HL-60/S4 treated with phorbol 12-myristate 13-acetate at 8.2 ng/mL for 4 days and 3 days (cell line): ENCODE results near the gene PFDN2.
"Not testable (repeated sequence)": the region's sequence is repeated elsewhere in the genome, so short reads cannot be mapped to it uniquely, and the experiment has no call there.

ENCODE experiments used
- in situ Hi-C: fragments of 300-500 bp; cut with MboI; formaldehyde crosslinking; loops from 2 replicates; pipeline ENCODE4 v1.15.0; 2022; ENCODE audit warnings: low sequenced_read_pairs

Gene PFDN2

DNA sequence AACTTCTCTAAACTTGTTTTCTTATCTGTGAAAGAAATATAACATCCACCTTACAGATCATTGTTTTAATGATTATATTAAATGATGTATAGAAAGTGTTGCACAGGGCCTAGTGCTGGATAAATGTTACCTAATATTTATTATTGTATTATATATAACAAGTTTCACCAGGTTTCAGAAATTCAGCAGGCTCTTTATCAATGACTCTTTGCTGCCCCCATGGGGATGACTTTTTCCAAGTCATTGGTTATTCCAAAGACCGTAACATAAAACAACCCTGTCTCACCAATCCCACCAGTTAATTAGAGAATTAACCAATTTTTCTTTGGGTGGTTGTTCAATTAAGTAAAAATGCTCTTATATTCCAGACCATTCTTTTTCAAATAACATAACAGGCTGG lies 21.9 kb upstream of the PFDN2 start:
- in situ Hi-C loops = no loop called here

DNA sequence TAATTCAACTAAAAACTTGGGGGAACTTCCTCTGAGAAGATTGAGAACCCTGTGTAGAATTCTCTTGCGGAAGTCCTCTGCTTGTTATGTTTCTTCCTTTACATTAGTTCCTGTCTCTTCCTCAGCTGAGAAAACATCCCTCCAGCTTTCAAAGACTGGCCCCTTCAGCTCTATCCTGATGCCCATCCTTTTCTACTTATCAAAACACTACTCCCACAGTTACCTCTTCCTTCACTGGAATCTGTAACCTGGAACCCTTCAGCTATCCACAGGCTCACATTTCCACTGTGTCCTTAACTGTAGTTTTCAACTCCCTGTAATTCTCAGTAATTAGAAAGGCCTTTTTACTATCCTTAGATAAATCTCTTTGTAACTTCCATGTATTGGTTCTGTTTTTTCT lies 20.6 kb upstream of the PFDN2 start:
- in situ Hi-C loops = no loop called here

DNA sequence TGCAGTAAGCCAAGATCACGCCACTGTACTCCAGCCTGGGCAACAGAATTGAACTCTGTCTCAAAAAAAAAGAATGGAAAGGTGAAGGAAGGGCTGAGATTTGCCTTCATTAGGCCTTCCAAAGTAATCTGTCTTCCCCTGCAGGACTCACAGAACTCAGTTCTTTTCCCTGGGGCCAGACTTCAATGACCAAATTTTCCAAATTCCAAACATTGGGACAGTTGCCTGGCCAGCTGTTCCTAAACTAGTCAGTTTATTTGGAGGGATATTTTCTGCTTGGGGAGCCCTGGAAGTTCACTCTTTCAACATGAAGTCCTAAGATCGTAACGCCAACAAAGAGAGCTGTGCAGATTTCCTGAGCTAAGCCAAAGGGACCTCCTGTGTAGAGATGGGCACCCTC lies 20.0 kb upstream of the PFDN2 start:
- in situ Hi-C loops = no loop called here

DNA sequence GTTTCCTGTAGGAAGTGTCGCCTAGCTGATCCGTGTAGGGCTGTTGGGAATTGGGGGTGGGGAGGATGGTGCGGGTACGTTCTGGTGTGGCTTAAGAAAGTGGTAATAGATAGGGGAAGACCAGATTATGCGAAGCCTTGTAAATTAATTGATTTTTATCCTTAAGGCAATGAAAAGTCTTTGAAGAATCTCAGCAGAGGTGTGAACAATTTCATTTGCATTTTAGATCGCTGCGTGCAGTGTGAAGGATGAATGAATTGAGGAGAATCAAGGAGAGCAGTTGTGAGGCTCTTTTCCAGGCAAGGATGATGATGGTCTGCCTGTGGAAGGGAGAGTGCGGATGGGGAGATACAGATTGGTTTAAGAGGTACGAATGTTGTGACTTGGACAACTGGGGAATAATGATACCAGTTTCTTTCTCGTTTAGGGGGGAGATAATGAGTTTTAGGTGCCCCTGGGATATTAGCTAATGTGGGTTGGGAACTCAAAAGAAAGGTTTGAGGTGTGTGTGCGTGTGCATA lies 15.4 kb upstream of the PFDN2 start:
- in situ Hi-C loops = no loop called here

DNA sequence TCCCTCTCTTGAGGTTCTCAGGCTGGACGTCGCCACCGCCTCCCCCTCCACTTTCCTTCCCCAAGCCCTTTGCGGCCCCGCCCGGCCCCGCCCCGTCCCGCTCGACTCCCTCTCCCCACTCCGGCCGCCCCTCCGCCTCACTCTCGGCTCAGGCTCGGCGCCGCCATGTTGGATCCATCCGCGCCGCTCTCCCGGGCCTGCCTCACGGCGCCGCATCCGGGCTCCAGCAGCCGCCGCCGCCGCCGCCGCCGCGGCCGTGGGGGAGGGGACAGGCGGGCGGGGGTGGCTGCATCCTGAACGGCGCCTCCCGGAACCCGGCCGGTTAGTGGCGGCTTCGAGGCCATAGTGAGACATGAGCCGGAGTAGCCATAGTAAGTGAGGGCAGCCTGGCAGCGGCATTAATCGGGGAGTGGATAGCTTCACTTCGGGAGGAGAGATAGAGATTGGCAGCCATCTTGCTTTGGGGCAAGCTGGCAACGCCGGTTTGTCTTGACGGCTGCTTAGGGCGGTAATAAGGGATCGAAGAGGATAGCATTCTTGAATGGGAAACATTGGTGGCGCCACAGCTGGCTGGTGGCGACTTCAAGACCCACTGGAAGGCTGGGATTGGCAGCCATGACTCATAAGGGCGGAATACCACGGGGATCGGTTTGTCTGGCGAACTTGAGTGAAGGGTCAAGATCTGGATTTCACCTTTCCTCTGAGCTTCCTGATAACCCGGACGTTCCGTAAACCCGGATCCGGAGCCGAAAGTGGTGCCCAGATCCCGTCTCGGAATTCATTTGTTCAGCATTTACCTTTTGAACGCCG lies 14.8 kb upstream of the PFDN2 start, which contains the start of gene DEDD:
TSS of gene DEDD (minus strand) at position 258 of the 810 bp plus-strand sequence. CDS start 8,205 bp downstream, outside the sequence.
- in situ Hi-C loops = no loop called here

DNA sequence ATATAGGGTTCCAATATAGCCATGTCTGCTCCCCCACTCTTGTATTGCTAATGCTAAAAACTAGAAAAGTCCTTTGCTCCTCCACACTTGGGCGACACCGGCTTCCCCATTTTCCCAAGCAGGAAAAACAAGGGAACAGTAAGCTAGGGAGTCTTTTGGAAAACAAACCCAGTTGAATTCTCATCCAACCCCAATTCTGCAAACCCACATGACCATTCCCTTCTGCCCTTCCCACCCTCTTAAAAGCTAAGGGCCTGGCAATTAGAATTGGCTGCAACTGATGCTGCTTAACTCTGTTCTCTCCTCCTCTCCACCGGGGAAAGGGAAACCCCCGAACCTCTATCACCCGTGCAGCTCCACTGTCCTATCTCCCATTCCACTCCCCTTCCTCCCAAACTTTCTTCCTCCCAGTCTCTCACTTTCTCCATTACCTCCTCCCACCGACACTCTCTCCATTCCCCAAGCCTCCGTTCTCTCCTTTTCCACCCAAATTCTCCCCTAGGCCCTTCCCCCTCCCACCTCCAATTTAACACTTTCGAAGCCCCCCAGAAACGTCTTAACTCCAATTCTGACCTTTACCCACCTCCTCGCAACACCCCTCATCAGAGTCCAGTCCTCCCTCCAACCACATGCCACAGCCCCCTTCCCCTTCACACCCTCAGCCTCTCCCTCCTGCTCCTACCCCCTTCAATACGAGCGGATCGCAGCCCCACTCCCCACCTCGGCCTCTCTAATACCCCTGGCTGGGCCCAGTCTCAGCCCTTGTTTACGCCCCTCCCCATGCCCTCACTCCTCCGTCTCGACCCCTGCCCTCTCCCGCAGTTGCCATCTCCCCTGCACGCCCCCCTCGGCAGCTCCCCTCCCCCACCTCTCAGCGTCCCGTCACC lies 13.9 kb upstream of the PFDN2 start:
- in situ Hi-C loops = no loop called here

DNA sequence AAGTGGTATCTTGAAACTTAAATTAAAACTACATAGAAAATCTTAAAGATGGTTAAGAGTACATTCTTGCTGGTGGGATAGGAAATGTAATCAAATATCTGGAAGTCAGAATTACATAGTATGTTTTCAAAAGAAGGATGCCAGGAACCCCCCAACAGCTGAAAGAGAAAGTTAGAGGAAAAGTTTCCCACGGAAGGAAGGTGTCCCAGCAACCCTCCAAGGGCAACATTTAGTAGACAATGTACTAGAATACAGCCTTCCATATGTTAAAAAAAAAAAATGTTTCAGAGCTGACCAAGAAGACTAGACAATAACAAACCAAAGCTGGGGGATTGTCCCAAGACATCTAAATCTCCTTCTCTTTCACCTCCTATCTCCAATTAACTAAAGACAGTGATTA lies 12.4 kb upstream of the PFDN2 start:
- in situ Hi-C loops = no loop called here

DNA sequence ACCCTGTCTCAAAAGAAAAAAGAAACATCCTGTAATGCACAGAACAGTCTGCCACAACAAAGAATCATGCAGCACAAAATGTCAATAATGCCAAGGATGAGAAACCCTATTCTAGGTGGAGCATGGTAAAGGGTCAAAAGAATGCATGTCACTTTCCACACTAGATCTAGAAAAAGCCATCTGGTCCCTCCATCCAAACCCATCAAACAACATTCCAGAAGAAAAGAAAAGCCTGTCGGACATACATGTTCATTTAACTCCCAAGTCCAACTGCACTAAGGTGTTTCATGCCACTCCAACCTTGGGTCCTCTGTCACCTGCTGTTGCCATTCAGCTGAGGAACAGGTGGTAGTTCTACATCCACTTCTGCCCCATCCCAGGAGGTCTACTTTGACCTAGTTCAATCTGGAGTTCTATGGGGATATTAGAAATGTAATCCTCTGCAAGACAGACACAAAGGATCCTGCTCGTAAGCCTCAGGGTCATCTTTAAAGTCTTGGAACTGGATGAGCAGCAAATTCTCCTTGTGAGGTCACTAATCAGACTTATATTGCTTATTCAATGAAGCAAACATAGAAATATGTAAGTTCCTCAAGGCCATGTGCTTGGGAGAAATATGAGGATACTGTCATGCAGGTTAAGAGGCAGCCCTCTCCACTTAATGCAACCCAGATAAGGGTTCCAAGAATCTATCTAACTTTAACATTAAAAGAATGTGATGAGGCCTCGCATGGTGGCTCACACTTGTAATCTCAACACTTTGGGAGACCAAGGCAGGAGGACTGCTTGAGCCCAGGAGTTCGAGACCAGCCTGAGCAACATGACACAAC lies 11.0 kb upstream of the PFDN2 start:
- in situ Hi-C loops = no loop called here

DNA sequence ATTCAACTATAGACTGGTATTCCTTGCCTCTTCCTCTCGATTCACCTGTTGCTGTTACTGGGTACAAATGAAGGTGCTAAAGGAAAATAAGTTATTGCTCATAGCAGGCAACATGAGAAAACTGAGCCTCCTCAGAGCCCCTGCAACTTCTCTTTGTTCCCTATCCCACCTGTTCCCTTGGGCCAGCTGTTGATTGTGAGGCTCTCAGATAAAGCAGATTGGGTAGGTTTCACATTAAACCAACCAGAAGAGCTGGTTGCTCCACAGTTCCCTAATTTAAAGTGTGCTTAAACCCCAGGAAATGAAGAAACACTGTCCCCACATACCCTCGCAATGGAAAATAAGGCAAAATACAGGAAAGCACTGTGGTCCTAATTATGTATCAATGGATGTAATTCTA lies 9.8 kb upstream of the PFDN2 start:
- in situ Hi-C loops = no loop called here

DNA sequence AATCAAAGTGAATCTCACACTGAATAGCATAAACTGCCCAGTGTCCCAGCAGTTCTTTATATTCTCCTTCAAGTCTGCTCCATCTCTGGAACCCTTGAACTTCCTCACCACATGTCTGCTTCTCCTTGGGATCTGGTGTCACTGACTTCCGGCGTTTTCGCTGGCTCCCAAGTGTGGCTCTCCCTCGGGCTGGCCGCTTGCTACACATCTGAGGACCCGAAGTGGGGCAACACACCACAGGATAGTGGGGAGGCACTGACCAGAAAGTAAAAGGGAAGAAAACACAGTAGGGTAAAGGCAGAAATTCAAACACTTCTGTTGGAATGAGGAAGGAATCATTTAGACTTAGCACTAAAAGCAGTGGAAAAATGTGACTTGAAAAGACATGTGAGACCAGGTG lies 5.1 kb upstream of the PFDN2 start:
- in situ Hi-C loops = no loop called here

DNA sequence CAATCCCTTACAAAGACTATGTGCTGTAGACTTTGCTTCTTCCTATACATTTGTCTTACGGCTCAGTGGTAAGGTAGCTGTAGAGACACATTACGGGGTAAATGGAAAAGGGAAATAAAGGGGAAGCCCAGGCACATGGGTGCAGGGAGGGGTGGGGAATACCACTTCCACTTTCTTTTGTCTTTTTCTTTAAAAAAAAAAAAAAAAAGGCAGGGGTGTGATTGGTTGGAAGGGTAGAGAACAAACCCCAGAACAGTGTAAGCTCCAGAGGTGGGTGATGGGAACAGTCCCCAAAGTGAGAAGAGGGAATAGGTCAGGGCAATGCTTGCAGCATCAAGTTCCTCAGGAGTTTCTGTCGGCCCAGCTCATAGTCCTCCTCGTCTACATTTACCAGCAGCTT lies 4.0 kb upstream of the PFDN2 start:
- in situ Hi-C loops = no loop called here

DNA sequence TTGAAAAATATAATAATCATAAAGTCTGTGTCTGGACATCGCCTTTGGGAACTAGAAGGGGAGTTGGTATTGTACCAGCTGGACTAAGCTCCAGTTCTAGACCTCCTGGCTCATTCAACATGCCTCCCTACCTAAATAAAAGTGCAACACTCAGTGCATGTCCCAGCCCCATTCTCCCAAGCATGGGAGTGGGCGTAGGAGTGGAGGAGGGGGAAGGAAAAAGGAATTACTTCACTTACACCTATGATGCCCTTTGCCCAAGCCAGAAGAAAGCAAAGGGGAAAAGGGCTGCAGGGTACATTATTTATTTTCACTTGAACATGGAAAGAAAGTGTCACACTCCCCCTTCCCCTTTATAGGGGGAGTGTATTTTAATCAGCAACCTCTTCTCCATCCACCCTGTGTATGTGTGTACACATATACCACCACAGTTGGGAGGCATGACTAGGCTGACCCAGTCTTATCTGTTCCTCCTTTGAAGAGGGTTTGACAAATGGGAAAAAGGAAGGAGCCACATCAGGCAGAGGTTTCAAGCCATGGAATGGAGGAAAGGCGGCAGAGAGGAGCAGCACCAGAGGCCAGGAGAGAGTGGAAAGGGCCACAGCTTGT lies 3.3 kb upstream of the PFDN2 start:
- in situ Hi-C loops = no loop called here

DNA sequence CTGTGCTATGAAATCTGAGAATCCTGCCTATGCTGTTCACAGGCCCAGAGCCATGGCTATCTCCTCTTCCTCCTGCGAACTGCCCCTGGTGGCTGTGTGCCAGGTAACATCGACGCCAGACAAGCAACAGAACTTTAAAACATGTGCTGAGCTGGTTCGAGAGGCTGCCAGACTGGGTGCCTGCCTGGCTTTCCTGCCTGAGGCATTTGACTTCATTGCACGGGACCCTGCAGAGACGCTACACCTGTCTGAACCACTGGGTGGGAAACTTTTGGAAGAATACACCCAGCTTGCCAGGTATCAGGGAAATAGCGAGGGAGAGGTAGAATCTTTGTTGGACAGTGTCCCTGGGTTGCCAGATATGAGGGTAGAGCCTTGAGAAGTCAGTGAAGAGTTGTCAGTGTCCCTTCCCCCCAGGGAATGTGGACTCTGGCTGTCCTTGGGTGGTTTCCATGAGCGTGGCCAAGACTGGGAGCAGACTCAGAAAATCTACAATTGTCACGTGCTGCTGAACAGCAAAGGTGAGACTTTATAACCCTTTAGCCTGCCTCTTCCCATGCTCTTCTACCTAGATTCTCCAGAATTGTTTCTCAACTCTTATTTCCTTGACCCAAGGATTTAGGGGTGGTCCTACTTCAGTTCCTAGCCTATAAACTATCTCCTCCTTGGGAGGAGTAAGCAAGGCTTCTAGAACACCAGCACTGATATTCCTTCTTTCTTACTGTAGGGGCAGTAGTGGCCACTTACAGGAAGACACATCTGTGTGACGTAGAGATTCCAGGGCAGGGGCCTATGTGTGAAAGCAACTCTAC lies 1.5 kb upstream of the PFDN2 start:
- in situ Hi-C loops = no loop called here

DNA sequence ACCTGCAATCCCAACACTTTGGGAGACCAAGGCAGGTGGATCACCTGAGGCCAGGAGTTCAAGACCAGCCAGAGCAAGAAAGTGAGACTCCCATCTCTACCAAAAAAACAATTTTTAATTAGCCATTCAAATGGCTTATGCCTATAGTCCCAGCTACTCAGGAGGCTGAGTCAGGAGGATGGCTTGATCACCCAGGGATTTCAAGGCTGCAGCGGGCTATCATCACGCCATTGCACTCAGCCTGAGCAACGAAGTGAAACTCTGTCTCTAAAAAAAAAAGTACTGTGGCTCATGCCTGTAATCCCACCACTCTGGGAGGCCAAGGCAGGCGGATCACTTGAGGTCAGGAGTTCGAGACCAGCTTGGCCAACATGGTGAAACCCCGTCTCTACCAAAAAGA lies 1.9 kb downstream of the PFDN2 start:
- in situ Hi-C loops = not testable (repeated sequence)

DNA sequence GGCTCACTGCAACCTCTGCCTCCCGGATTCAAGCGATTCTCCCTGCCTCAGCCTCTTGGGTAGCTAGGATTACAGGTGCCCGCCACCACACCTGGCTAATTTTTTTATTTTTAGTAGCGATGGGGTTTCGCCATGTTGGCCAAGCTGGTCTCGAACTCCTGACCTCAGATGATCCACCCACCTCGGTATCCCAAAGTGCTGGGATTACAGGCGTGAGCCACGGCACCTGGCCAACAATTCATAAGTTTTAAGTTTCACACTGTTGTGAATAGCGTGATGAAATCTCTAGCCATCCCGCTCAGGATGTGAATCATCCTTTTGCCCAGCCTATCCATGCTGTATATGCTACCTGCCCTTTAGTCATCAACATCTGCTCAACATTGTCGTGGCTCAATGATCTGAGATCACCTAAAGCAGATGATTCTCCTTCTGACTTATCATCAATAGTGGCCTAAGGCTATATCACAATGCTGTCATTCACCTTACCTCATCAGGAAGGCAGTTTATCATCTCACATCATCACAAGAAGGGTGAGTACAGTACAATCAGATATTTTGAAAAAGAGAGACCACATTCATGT lies 2.6 kb downstream of the PFDN2 start:
- in situ Hi-C loops = no loop called here

DNA sequence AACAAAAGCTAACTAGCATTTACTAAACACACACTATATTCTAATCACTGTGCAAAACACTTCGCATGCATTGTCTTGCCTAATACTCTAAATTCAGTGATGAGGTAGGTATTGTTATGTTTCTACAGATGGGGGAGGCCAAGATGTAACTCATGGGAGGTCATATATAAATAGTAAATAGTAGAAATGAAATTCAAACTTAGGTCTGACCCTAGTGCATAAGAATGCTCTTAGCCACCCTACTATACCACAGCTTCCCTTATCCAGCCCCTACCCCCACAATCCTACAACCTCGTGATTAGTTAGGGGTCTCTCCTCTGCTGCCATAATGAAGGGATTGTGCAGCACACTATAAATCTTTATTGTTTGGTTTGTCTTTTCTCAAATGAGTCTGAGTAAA lies 3.3 kb downstream of the PFDN2 start:
- in situ Hi-C loops = no loop called here

DNA sequence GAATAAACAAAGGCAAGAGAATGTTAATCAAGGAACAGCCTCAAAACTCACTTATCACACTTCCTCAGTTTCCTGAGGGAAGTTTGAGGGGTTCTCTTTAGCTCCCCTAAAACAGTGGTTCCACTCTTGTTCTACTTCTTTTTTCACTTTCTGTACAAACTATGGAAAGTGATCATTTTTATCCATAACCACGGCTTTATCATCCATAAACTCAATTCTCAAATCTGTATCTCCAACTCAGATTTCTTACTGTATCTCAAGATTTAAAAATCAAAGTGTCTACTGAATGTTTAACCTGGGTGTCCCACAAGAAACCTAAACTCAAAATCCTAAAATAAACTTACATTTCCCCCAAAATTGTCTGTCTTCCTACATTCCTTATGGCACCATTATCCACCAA lies 3.9 kb downstream of the PFDN2 start:
- in situ Hi-C loops = no loop called here

DNA sequence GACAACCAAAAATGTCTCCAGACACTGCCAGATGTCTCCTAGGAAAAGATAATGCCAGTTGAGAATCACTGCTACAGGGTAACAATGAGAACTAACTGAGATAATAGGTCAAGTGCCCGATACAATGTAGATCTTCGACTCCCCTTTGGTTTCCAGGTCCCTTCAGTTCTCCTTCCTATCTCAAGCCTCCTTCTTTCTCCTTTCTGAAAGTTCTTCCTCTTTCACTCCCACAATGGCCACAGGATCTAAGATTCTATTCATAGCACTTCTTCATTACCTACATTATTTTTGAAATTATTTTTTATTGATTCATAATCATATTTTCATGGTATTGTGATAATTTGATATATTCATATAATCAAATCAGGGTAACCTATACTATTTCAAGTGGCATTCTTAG lies 6.3 kb downstream of the PFDN2 start:
- in situ Hi-C loops = no loop called here

DNA sequence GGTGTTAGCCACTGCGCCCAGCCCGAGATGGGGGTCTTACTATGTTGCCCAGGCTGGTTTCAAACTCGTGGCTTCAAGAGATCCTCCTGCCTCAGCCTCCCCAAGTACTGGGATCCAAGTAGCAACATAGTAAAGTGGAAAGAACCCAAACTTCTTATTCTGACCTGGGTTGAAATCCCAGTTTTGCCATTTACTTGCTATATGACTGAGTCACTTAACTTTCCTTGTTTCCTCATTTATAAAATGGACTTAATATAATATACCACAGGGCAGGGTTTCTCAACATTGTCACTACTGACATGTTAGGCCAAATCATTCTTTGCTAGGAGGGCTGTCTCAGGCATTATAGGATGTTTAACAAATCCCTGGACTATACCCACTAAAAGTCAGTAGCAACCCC lies 6.7 kb downstream of the PFDN2 start:
- in situ Hi-C loops = no loop called here
